Loucy (cell line): ENCODE results near the gene ARFGEF3.
A peak's percentile ranks its signal among the peaks of the same experiment; 100 is the strongest.

Experiments used
- H2AFZ ChIP-seq: fragments of 200-600 bp; sonication (generic); 2 replicates; pipeline ENCODE4 v1.6.0; 2016; ENCODE audit warnings: antibody characterized with exemption, mild to moderate bottlenecking, low read length, moderate library complexity
- H3F3A ChIP-seq: fragments of 200-600 bp; 2 replicates; pipeline ENCODE4 v1.6.0; 2016; ENCODE audit warnings: antibody characterized with exemption, low read depth, mild to moderate bottlenecking
- H3K27me3 ChIP-seq: fragments of 200-600 bp; sonication (generic); 2 replicates; pipeline ENCODE4 v1.6.1; 2014; ENCODE audit warnings: low read length, mild to moderate bottlenecking; ENCODE audit not compliant: insufficient read depth, poor library complexity, severe bottlenecking
- H3K36me3 ChIP-seq: fragments of 200-600 bp; sonication (generic); 2 replicates; pipeline ENCODE4 v1.6.1; 2016; ENCODE audit warnings: low read length; ENCODE audit not compliant: insufficient read depth
- H3K4me1 ChIP-seq: fragments of 200-600 bp; sonication (generic); 2 replicates; pipeline ENCODE4 v1.5.1; 2014; ENCODE audit warnings: low read length, mild to moderate bottlenecking; ENCODE audit not compliant: insufficient read depth, poor library complexity, severe bottlenecking
- H3K4me2 ChIP-seq: fragments of 200-600 bp; sonication (generic); 2 replicates; pipeline ENCODE4 v1.6.0; 2014; ENCODE audit warnings: antibody characterized with exemption, low read length, low read depth, mild to moderate bottlenecking; ENCODE audit not compliant: poor library complexity, severe bottlenecking
- H3K4me3 ChIP-seq: fragments of 200-600 bp; sonication (generic); 2 replicates; pipeline ENCODE4 v1.5.1; 2014; ENCODE audit warnings: low read length, mild to moderate bottlenecking, mixed read lengths; ENCODE audit not compliant: poor library complexity, severe bottlenecking
- H3K79me2 ChIP-seq: fragments of 200-600 bp; sonication (generic); 2 replicates; pipeline ENCODE4 v1.6.1; 2014; ENCODE audit warnings: low read length; ENCODE audit not compliant: insufficient read depth
- H3K9ac ChIP-seq: fragments of 200-600 bp; sonication (generic); 2 replicates; pipeline ENCODE4 v1.6.0; 2014; ENCODE audit warnings: mild to moderate bottlenecking, low read depth, low read length, moderate library complexity; ENCODE audit not compliant: poor library complexity, severe bottlenecking
- H3K9me2 ChIP-seq: fragments of 200-600 bp; sonication (generic); replicated peaks from 2 replicates; pipeline ENCODE4 v1.6.1; 2016; ENCODE audit warnings: low read depth, low read length, mixed read lengths
- H3K9me3 ChIP-seq: fragments of 200-600 bp; sonication (generic); 2 replicates; pipeline ENCODE4 v1.6.1; 2014; ENCODE audit warnings: mild to moderate bottlenecking, antibody characterized with exemption, low read length, low read depth; ENCODE audit not compliant: insufficient read depth
- H4K20me1 ChIP-seq: fragments of 200-600 bp; sonication (generic); 2 replicates; pipeline ENCODE4 v1.6.0; 2014; ENCODE audit warnings: antibody characterized with exemption, low read length, mild to moderate bottlenecking; ENCODE audit not compliant: insufficient read depth, poor library complexity, severe bottlenecking
- EZH2phosphoT487 ChIP-seq: fragments of 200-600 bp; IDR thresholded peaks from 2 replicates; pipeline ENCODE4 v1.6.1; 2018; ENCODE audit warnings: antibody characterized with exemption, mild to moderate bottlenecking, moderate library complexity, borderline replicate concordance
- TF ChIP-seq, protein P1 (sequence below): fragments of 200-600 bp; sonication (generic); conservative IDR thresholded peaks from 2 replicates; pipeline ENCODE4 v1.5.1; 2014; ENCODE audit warnings: mild to moderate bottlenecking, antibody characterized with exemption, low read length

Gene ARFGEF3

DNA sequence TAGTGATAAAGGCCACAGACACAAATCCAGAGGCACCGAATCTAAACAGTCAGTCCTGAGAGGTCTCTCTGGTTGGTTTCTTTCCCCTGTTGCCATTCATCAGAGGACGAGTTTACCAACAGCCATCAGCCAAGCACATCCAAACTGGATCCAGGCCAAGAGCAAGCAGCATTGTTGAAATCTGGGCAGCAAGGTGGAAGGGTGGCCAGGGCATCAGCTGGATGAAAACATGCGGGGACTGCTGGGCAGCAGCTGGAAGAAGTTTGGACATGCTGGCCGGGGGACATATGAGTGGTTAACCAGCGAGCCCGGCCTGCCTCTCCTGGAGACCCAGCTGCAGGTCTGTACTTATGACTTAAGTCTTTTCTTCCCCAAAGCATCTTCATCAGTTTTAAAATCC, 216.1 kb downstream of the ARFGEF3 start, which contains the start of gene SMIM28:
SMIM28 (plus strand) TSS at position 62 of the 400 bp plus-strand sequence; CDS start at position 230, 168 bp downstream.
- Histone ChIP-seq H3K79me2 (no peaks in the 10 kb centered on the region), H3K27me3 (no peaks in the 10 kb centered on the region), H3K36me3 (no peaks in the 10 kb centered on the region), H3K4me2 (no peak within 1 kb of the TSS), H3F3A (no peaks in the 10 kb centered on the region), H3K9me3 (no peaks in the 10 kb centered on the region), H2AFZ (no peak within 1 kb of the TSS), H3K9me2 (no peaks in the 10 kb centered on the region), H3K9ac (no peak within 1 kb of the TSS), H3K4me1 (no peaks in the 10 kb centered on the region), H3K4me3 (no peak within 1 kb of the TSS), H4K20me1 (no peaks in the 10 kb centered on the region)
- no peak for TF ChIP-seq EZH2phosphoT487
- TF ChIP-seq, protein P1, sequence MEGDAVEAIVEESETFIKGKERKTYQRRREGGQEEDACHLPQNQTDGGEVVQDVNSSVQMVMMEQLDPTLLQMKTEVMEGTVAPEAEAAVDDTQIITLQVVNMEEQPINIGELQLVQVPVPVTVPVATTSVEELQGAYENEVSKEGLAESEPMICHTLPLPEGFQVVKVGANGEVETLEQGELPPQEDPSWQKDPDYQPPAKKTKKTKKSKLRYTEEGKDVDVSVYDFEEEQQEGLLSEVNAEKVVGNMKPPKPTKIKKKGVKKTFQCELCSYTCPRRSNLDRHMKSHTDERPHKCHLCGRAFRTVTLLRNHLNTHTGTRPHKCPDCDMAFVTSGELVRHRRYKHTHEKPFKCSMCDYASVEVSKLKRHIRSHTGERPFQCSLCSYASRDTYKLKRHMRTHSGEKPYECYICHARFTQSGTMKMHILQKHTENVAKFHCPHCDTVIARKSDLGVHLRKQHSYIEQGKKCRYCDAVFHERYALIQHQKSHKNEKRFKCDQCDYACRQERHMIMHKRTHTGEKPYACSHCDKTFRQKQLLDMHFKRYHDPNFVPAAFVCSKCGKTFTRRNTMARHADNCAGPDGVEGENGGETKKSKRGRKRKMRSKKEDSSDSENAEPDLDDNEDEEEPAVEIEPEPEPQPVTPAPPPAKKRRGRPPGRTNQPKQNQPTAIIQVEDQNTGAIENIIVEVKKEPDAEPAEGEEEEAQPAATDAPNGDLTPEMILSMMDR: no peak

DNA sequence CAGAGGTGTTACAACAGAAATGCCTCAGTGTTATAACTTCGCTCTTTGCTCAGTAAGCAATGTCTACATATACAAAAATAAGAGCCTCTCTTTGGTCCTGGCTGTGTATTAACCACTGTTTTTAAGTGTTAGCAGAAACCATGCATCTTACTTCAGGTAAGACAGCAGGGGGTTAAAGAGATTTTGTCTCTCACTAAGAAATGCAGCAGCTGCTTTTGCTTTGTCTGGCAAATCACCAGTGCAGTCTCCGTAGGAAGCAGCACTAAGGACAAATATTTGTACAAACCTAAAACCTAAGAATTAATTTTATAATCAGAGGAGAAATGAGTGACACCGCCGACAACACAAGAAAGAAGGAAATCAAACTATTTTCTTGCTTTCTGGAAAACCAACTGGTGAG, 216.7 kb downstream of the ARFGEF3 start:
- no peak overlapping the region for H3K9ac ChIP-seq
- H3K79me2 ChIP-seq: no peaks in the 10 kb centered on the region
- H3F3A ChIP-seq: no peaks in the 10 kb centered on the region
- no peaks in the 10 kb centered on the region for H3K9me2 ChIP-seq
- no peak overlapping the region for H2AFZ ChIP-seq
- no peaks in the 10 kb centered on the region for H3K27me3 ChIP-seq
- H3K4me1 ChIP-seq: no peaks in the 10 kb centered on the region
- H3K4me2 ChIP-seq: no peak overlapping the region
- H3K4me3 ChIP-seq: no peak overlapping the region
- H4K20me1 ChIP-seq: no peaks in the 10 kb centered on the region
- no peaks in the 10 kb centered on the region for H3K9me3 ChIP-seq
- TF ChIP-seq, protein P1: no peak
- TF ChIP-seq EZH2phosphoT487: no peak
- no peaks in the 10 kb centered on the region for H3K36me3 ChIP-seq

DNA sequence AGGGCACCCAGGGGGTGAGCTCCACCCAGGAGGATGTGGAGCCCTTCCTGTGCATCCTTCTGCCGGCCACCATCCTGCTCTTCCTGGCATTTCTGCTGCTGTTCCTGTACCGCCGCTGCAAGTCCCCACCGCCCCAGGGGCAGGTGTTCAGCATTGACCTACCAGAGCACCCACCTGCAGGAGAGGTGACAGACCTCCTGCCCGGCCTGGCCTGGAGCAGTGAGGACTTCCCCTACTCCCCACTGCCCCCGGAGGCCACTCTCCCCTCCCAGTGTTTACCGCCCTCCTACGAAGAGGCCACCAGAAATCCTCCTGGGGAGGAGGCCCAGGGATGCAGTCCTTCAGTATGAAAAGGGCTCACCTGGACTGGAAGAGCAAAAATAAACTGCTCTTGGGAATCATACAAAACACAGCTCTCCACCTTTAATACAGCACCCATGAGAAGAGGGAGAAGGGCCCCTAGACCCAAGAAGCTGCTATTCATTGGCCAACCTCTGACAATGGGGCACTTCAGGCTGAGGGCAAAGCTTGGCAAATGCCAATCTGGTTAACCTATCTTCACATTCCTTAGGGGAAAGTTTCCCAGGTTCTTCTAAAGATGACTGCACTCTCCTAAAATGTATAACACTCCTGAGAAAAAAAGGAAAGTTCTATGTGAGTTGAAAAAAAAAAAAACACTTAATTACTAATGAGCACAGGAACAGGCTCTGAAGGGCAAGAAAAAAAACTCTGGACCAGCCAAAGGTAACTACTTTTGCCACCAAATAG, 220.9 kb downstream of the ARFGEF3 start:
- H3F3A ChIP-seq: no peaks in the 10 kb centered on the region
- H3K36me3 ChIP-seq: no peaks in the 10 kb centered on the region
- no peak overlapping the region for H3K4me3 ChIP-seq
- no peak overlapping the region for H2AFZ ChIP-seq
- no peaks in the 10 kb centered on the region for H3K79me2 ChIP-seq
- no peak overlapping the region for H3K4me2 ChIP-seq
- no peaks in the 10 kb centered on the region for H4K20me1 ChIP-seq
- H3K9me3 ChIP-seq: no peaks in the 10 kb centered on the region
- no peaks in the 10 kb centered on the region for H3K4me1 ChIP-seq
- TF ChIP-seq, protein P1: peak; percentile 49
- TF ChIP-seq EZH2phosphoT487: no peak
- H3K9me2 ChIP-seq: no peaks in the 10 kb centered on the region
- no peaks in the 10 kb centered on the region for H3K27me3 ChIP-seq
- H3K9ac ChIP-seq: no peak overlapping the region
